Sigmoid colon (tissue), 7 donors: Measurements from ENCODE around the gene PFKP. TPM values are rescaled to one million over a fixed set of nuclear protein-coding genes. Genes with fewer than 3 reads are reported as not detected.

Experiments
- DNase-seq: peaks from one replicate; pipeline ENCODE4 v3.0.0-alpha.2; 2019
- H3K27ac ChIP-seq, 4 donors: fragments of 200-600 bp; sonication (generic); one replicate each; pipeline ENCODE4 v1.5.1; 2016 to 2019; ENCODE audit warnings: mild to moderate bottlenecking in 1 of 4
- H3K27me3 ChIP-seq, 3 donors: fragments of 200-600 bp; sonication (generic); one replicate each; pipeline ENCODE4 v1.5.1; 2019; ENCODE audit warnings: mild to moderate bottlenecking in 1 of 3
- H3K36me3 ChIP-seq, 4 donors: fragments of 200-600 bp; sonication (generic); one replicate each; pipeline ENCODE4 v1.5.1; 2016 to 2019
- H3K4me1 ChIP-seq, 4 donors: fragments of 200-600 bp; sonication (generic); one replicate each; pipeline ENCODE4 v1.5.1; 2017 to 2019
- H3K4me3 ChIP-seq, 4 donors: fragments of 200-600 bp; sonication (generic); one replicate each; pipeline ENCODE4 v1.5.1; 2017 to 2019; ENCODE audit warnings: mild to moderate bottlenecking in 2 of 4, moderate library complexity in 1 of 4
- H3K9me3 ChIP-seq, 4 donors: fragments of 200-600 bp in 3 of 4; sonication (generic) in 3 of 4; one replicate each; pipeline versions ENCODE4 v1.5.1 to v1.6.1; 2013 to 2019
- CTCF ChIP-seq, 4 experiments: fragments of 450-650 bp in 3 of 4; fragments of 200-600 bp in 1 of 4; IDR thresholded peaks; one replicate each; pipeline ENCODE4 v1.5.1; 2016 to 2019; ENCODE audit warnings: antibody characterized with exemption in 4 of 4, mild to moderate bottlenecking in 3 of 4, moderate library complexity in 2 of 4
- EP300 ChIP-seq, 4 donors: sonication (generic); formaldehyde crosslinking; IDR thresholded peaks; one replicate each; pipeline ENCODE4 v1.6.1; 2017; ENCODE audit warnings: antibody characterized with exemption in 4 of 4
- POLR2A ChIP-seq, 2 donors: fragments of 450-650 bp; IDR thresholded peaks; one replicate each; pipeline ENCODE4 v1.6.1; 2016; ENCODE audit warnings: antibody characterized with exemption in 2 of 2, mild to moderate bottlenecking in 2 of 2, moderate library complexity in 2 of 2
- POLR2AphosphoS5 ChIP-seq, 4 donors: sonication (generic); formaldehyde crosslinking; IDR thresholded peaks; one replicate each; pipeline ENCODE4 v1.6.1; 2017; ENCODE audit warnings: antibody characterized with exemption in 4 of 4
- WGBS, 2 donors: extraction: QIAGEN DNeasy Blood & Tissue Kit; methylation state at CpG; one replicate each; pipeline ENCODE4 v1.1.7; 2013; 5-methylcytosine and 5-hydroxymethylcytosine counted together
- intact Hi-C: fragments of 100-400 bp; cut with DNase I; formaldehyde crosslinking; loops from one replicate; pipeline ENCODE4 v1.15.1; 2023
- polyA plus RNA-seq, 3 donors: library from polyadenylated mRNA; stranded (reverse); fragments of 200-250 nt; gene quantifications; one replicate each; pipeline ENCODE4 v1.2.3, GENCODE V29; 2013
- total RNA-seq, 4 donors: library from RNA; depleted of rRNA; stranded (reverse); fragments of >200 nt; gene quantifications; one replicate each; pipeline ENCODE4 v1.1.0, GENCODE V29; 2016
- donor health status: healthy with polysubstance abuse.
- donor health status: Bipolar disorder and iron deficiency.
- donor health status: healthy.

The PFKP gene
- total and polyA plus RNA-seq, 7 donors, result 26.4 to 105 (median 46.0) TPM

DNA sequence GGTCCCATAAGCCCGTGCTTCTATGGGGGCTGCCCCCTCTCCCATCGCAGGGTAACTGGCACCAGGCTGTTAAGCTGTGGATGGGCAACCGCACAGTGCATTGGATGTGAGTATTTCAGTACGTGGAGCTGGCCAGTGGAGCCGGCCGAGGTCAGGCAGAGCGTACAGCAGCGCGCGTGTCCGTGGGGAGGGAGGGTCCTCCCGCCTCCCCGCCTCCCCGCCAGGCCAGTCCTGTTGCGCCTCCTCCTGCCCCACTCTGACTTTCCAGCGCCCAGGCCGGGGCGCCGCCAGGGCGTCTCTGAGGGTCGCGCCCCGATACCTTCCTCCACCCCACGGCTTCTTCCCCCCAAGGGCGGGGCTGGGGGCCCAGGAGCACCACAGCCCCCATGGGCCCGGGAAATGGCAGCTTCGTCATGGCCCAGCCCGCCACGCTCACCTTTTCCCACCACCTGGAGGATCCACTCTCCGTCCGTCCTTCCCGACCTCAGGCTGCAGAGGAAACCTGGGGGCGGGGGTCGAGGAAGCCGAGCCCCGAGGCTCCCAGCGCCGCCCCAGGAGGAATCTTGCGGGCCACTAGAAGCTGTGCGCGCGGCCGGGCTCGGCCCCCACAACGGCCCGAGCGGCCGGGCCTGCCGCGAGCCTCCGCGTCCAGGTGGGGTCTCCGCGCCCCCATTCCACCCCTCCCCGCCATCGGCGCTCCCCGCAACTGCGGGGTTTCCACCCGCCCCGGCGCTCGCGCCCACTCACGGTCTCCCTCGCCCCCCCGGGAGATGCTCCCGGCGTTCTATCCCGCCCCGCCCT is 831 bp upstream of the PFKP start:
- Histone ChIP-seq H3K4me1 (peaks cover 0 to 31% (median 22%) of the 10 kb centered on the region in 4 donors), H3K27ac (peak overlapping the region; percentile 30 to 87 (median 80)), H3K27me3 (no peaks in the 10 kb centered on the region), H3K9me3 (no peaks in the 10 kb centered on the region), H3K36me3 (no peaks in the 10 kb centered on the region), H3K4me3 (peak overlapping the region; percentile 41 to 89 (median 78))
- no peak for DNase-seq
- intact Hi-C loops, result no loop called here
- no peak for TF ChIP-seq POLR2A (IDR thresholded peaks at IDR 0.05)
- 5 to 8% methylated on average over 71 of the region's 71 CpGs for WGBS, 2 donors

DNA sequence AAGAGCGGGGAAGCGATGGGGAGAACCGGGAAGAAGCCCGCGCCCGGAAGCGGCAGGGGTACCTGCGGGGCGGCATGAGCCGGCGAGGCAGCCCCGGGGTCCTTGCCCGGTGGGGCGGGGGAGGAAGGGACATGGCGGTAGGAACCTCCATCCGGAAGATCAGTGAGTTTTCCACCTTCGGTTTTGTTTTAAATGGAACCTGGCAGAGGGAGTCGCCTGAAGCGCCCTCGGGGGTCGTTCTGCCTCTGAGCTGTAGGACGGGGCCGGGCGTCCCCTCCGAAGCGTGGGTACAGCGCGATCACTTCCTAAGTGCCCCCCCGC is 471 bp downstream of the PFKP start:
- H3K36me3 ChIP-seq, result peaks cover 0 to 7% (median 0%) of the 10 kb centered on the region in 4 donors
- 0 to 1% methylated on average over 29 of the region's 29 CpGs for WGBS, 2 donors
- TF ChIP-seq POLR2A (IDR thresholded peaks at IDR 0.05), result no peak
- no peak for TF ChIP-seq CTCF (IDR thresholded peaks at IDR 0.05)
- TF ChIP-seq POLR2AphosphoS5 (IDR thresholded peaks at IDR 0.05), result no peak
- no peak for TF ChIP-seq EP300 (IDR thresholded peaks at IDR 0.05)
- H3K27ac ChIP-seq, result peak overlapping the region; percentile 79 to 87 (median 80)
- intact Hi-C loops, result no loop called here
- H3K9me3 ChIP-seq, result no peaks in the 10 kb centered on the region
- DNase-seq, result no peak
- H3K4me1 ChIP-seq, result peaks cover 0 to 43% (median 24%) of the 10 kb centered on the region in 4 donors
- no peaks in the 10 kb centered on the region for H3K27me3 ChIP-seq
- H3K4me3 ChIP-seq, result peak overlapping the region; percentile 41 to 89 (median 78)

- Histone ChIP-seq H3K27me3 (no peaks in the 10 kb centered on the region), H3K36me3 (peaks cover 0 to 7% (median 0%) of the 10 kb centered on the region in 4 donors), H3K4me3 (peak overlapping the region; percentile 41 to 89 (median 78)), H3K9me3 (no peaks in the 10 kb centered on the region), H3K4me1 (peaks cover 0 to 49% (median 29%) of the 10 kb centered on the region in 4 donors), H3K27ac (peak overlapping the region; percentile 79 to 87 (median 80))
- peak; percentile 85 for DNase-seq
- 0 to 1% methylated on average over 86 of the region's 86 CpGs for WGBS, 2 donors
- intact Hi-C loops, result no loop called here
- peak in 2 of 4 experiments; percentile 13 to 30 for TF ChIP-seq CTCF (IDR thresholded peaks at IDR 0.05)
- no peak for TF ChIP-seq POLR2A (IDR thresholded peaks at IDR 0.05)
- TF ChIP-seq POLR2AphosphoS5 (IDR thresholded peaks at IDR 0.05), result peak in 3 of 4 donors; percentile 18 to 60 (median 45)
- TF ChIP-seq EP300 (IDR thresholded peaks at IDR 0.05), result no peak
Observed at GRCh38 chr10:3068201-3068967, 1.0 kb downstream of the PFKP start.

- peak overlapping the region; percentile 41 to 89 (median 78) for H3K4me3 ChIP-seq
- TF ChIP-seq EP300 (IDR thresholded peaks at IDR 0.05), result no peak
- no peak for TF ChIP-seq POLR2AphosphoS5 (IDR thresholded peaks at IDR 0.05)
- TF ChIP-seq CTCF (IDR thresholded peaks at IDR 0.05), result no peak
- TF ChIP-seq POLR2A (IDR thresholded peaks at IDR 0.05), result no peak
- intact Hi-C loops, result no loop called here
- H3K27ac ChIP-seq, result peak overlapping the region; percentile 79 to 87 (median 80)
- no peaks in the 10 kb centered on the region for H3K27me3 ChIP-seq
- no peak for DNase-seq
- peaks cover 0 to 55% (median 36%) of the 10 kb centered on the region in 4 donors for H3K4me1 ChIP-seq
- 16 to 17% methylated on average over 57 of the region's 57 CpGs for WGBS, 2 donors
- peaks cover 0 to 7% (median 0%) of the 10 kb centered on the region in 4 donors for H3K36me3 ChIP-seq
- H3K9me3 ChIP-seq, result no peaks in the 10 kb centered on the region
Observed at GRCh38 chr10:3068968-3069737, 1.8 kb downstream of the PFKP start.
